Adrenal gland (tissue), 5 donors: ENCODE data around the gene GAL3ST3.

Experiments used
- POLR2A ChIP-seq, 2 donors: fragments of 450-650 bp; IDR thresholded peaks; one replicate each; pipeline ENCODE4 v1.6.1; 2017; ENCODE audit warnings: antibody characterized with exemption in 2 of 2, mild to moderate bottlenecking in 2 of 2, moderate library complexity in 1 of 2
- TF ChIP-seq, protein P1 (sequence below), 6 experiments: fragments of 450-650 bp in 4 of 6; fragments of 200-600 bp in 2 of 6; sonication (generic) in 1 of 6; IDR thresholded peaks; 1 replicate in 5 of 6; 2 replicates in 1 of 6; pipeline versions ENCODE4 v1.5.1 to v1.8.0; 2016 to 2021; ENCODE audit warnings: antibody characterized with exemption in 6 of 6, mild to moderate bottlenecking in 2 of 6, moderate library complexity in 1 of 6
- donor health status: DM: no; HTN: no; CAD: no.

DNA sequence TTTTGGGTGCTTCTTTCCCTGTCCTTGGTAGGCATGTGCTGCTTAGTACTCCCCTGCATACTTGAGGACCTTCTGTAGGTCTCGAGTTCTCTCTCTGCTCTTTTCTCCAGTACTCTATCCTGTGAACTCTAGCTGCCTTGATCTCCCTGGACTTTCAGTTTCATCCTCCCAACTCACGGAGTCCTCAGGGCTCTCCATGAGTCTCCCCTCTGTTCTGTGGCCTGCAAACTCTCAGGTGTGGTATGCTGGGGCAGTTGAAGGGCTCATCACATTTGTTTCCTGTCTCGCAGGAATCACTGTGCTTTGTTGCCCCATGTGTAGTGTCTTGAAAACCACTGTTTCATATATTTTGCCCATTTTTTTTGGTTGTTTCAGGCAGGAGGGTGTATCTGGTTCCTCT is 17.8 kb upstream of the GAL3ST3 start:
- no peak for TF ChIP-seq POLR2A (IDR thresholded peaks at IDR 0.05)
- TF ChIP-seq, protein P1, sequence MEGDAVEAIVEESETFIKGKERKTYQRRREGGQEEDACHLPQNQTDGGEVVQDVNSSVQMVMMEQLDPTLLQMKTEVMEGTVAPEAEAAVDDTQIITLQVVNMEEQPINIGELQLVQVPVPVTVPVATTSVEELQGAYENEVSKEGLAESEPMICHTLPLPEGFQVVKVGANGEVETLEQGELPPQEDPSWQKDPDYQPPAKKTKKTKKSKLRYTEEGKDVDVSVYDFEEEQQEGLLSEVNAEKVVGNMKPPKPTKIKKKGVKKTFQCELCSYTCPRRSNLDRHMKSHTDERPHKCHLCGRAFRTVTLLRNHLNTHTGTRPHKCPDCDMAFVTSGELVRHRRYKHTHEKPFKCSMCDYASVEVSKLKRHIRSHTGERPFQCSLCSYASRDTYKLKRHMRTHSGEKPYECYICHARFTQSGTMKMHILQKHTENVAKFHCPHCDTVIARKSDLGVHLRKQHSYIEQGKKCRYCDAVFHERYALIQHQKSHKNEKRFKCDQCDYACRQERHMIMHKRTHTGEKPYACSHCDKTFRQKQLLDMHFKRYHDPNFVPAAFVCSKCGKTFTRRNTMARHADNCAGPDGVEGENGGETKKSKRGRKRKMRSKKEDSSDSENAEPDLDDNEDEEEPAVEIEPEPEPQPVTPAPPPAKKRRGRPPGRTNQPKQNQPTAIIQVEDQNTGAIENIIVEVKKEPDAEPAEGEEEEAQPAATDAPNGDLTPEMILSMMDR (IDR thresholded peaks at IDR 0.05): no peak
